ENCODE data around the gene MYH11.

- TF ChIP-seq GATA2 (IDR thresholded peaks at IDR 0.05; ENCODE audit: low read depth, low read length) (no peak), GATA3 (IDR thresholded peaks at IDR 0.05; ENCODE audit: low read depth, low read length) (no peak)
Measured at GRCh38 chr16:15770107-15770506, 86.7 kb downstream of the MYH11 start.

Data from SH-SY5Y (cell line).